HCT116 (cell line): ENCODE measurements around the gene CHST11. TPM values are rescaled to one million over a fixed set of nuclear protein-coding genes. Genes with fewer than 3 reads are reported as not detected.

Source experiments
- ATAC-seq: fragments of 200-7000 bp; cut with Tn5 transposase; 2 replicates; pipeline ENCODE4 v1.9.1; 2020; ENCODE audit warnings: mild to moderate bottlenecking, moderate library complexity
- BruUV-seq: library from RNA; stranded (reverse); fragments of 400-500 nt; replicated peaks from 2 replicates; lab custom pipeline; 2021; lab: Mats Ljungman, UMichigan
- CTCF ChIA-PET: fragments of 300-600 bp; sonication (Branson Sonifier 250); formaldehyde crosslinking; loops from one replicate; lab custom pipeline; 2021; ENCODE audit warnings: antibody characterized with exemption; lab: Charles Lee
- POLR2A ChIA-PET: fragments of 300-600, 350-600 bp; sonication (Branson Sonifier 250); formaldehyde crosslinking; loops from one replicate; lab custom pipeline; 2021; ENCODE audit warnings: antibody characterized with exemption; lab: Charles Lee
- RAD21 ChIA-PET, 2 experiments: fragments of 300-600 bp; sonication (Branson Sonifier 250); formaldehyde crosslinking; loops; one replicate each; lab custom pipeline; 2023; ENCODE audit warnings: low total read pairs in 2 of 2; ENCODE audit not compliant: uncharacterized antibody in 2 of 2, unreplicated experiment in 2 of 2, low non-redundant PET in 1 of 2; lab: Charles Lee
- DNase-seq: peaks from one replicate; pipeline ENCODE4 v3.0.0-alpha.2; 2010; ENCODE audit warnings: low read depth, low spot score
- H2AFZ ChIP-seq: fragments of 200-600 bp; shearing (Covaris generic), sonication (generic); 2 replicates; pipeline ENCODE4 v1.6.1; 2017; ENCODE audit warnings: low read depth, mixed run types, mixed read lengths, antibody characterized with exemption, low read length; ENCODE audit not compliant: poor library complexity, severe bottlenecking
- H3K27ac ChIP-seq: 2 replicates; pipeline ENCODE4 v1.5.1; 2012; ENCODE audit warnings: low read depth, low read length
- H3K27me3 ChIP-seq: fragments of 200-600 bp; sonication (generic); 2 replicates; pipeline ENCODE4 v1.6.1; 2016; ENCODE audit warnings: mixed run types, low read length, mixed read lengths; ENCODE audit not compliant: insufficient read depth
- H3K36me3 ChIP-seq, 2 experiments: fragments of 200-500 bp in 1 of 2; fragments of 200-600 bp in 1 of 2; sonication (Bioruptor generic) in 1 of 2; sonication (generic) in 1 of 2; 2 replicates each; pipeline versions ENCODE4 v1.5.1 to v1.6.1; 2014 to 2016; ENCODE audit warnings: low read length in 2 of 2, inconsistent platforms in 1 of 2, mixed read lengths in 1 of 2, mixed run types in 1 of 2; ENCODE audit not compliant: insufficient read depth in 2 of 2, control insufficient read depth in 1 of 2
- H3K4me1 ChIP-seq, 2 experiments: fragments of 200-600 bp in 1 of 2; sonication (generic) in 1 of 2; 2 replicates each; pipeline versions ENCODE4 v1.5.1 to v1.6.1; 2012 to 2017; ENCODE audit warnings: low read length in 2 of 2, inconsistent platforms in 1 of 2, mild to moderate bottlenecking in 1 of 2, mixed read lengths in 1 of 2, mixed run types in 1 of 2, moderate library complexity in 1 of 2; ENCODE audit not compliant: insufficient read depth in 2 of 2, control insufficient read depth in 1 of 2
- H3K4me2 ChIP-seq: fragments of 200-600 bp; sonication (generic); 2 replicates; pipeline ENCODE4 v1.6.1; 2017; ENCODE audit warnings: mixed run types, low read length, mixed read lengths
- H3K4me3 ChIP-seq, 2 experiments: fragments of 200-600 bp in 1 of 2; sonication (generic) in 1 of 2; replicated peaks in 1 of 2; 2 replicates each; pipeline ENCODE4 v1.5.1; 2011 to 2016; ENCODE audit warnings: low read length in 2 of 2, control low read depth in 1 of 2, low read depth in 1 of 2, mild to moderate bottlenecking in 1 of 2, mixed read lengths in 1 of 2, mixed run types in 1 of 2
- H3K79me2 ChIP-seq: fragments of 200-600 bp; sonication (generic); 2 replicates; pipeline ENCODE4 v1.6.1; 2017; ENCODE audit warnings: mild to moderate bottlenecking, mixed run types, low read length, moderate library complexity, mixed read lengths; ENCODE audit not compliant: insufficient read depth
- H3K9ac ChIP-seq: fragments of 200-600 bp; sonication (generic); 2 replicates; pipeline ENCODE4 v1.6.1; 2016; ENCODE audit warnings: low read length, mixed read lengths
- H3K9me2 ChIP-seq: fragments of 200-600 bp; sonication (generic), shearing (Covaris generic); 2 replicates; pipeline ENCODE4 v1.6.1; 2017; ENCODE audit warnings: mixed run types, mild to moderate bottlenecking, moderate library complexity; ENCODE audit not compliant: insufficient read depth
- H3K9me3 ChIP-seq, 2 experiments: fragments of 200-500 bp in 1 of 2; fragments of 200-600 bp in 1 of 2; sonication (Bioruptor generic) in 1 of 2; sonication (generic) in 1 of 2; 2 replicates each; pipeline ENCODE4 v1.6.1; 2014 to 2017; ENCODE audit warnings: low read length in 2 of 2, mixed read lengths in 2 of 2, inconsistent platforms in 1 of 2, low read depth in 1 of 2, mild to moderate bottlenecking in 1 of 2, mixed run types in 1 of 2, moderate library complexity in 1 of 2; ENCODE audit not compliant: control insufficient read depth in 1 of 2, insufficient read depth in 1 of 2
- H4K20me1 ChIP-seq: fragments of 200-600 bp; sonication (generic), shearing (Covaris generic); 2 replicates; pipeline ENCODE4 v1.6.1; 2017; ENCODE audit warnings: mixed run types, mild to moderate bottlenecking, moderate library complexity; ENCODE audit not compliant: insufficient read depth
- ATF3 ChIP-seq: IDR thresholded peaks from 2 replicates; pipeline ENCODE4 v1.6.1; 2012
- CBX3 ChIP-seq: IDR thresholded peaks from 2 replicates; pipeline ENCODE4 v1.6.1; 2012; ENCODE audit warnings: low read depth
- CEBPB ChIP-seq: IDR thresholded peaks from 2 replicates; pipeline ENCODE4 v1.6.1; 2012; ENCODE audit warnings: low read depth
- EZH2 ChIP-seq: fragments of 200-600 bp; sonication (generic); IDR thresholded peaks from 2 replicates; pipeline ENCODE4 v1.6.1; 2017; ENCODE audit warnings: antibody characterized with exemption, mixed run types
- EZH2phosphoT487 ChIP-seq: fragments of 200-600 bp; IDR thresholded peaks from 2 replicates; pipeline ENCODE4 v1.6.1; 2018; ENCODE audit warnings: antibody characterized with exemption, borderline replicate concordance
- MAX ChIP-seq: IDR thresholded peaks from 2 replicates; pipeline ENCODE4 v1.6.1; 2012
- POLR2A ChIP-seq: IDR thresholded peaks from 2 replicates; pipeline ENCODE4 v1.7.0; 2011; ENCODE audit warnings: borderline replicate concordance; ENCODE audit not compliant: insufficient read depth, insufficient read length; ENCODE audit errors: extremely low read depth
- REST ChIP-seq: IDR thresholded peaks from 2 replicates; pipeline ENCODE4 v1.6.1; 2012; ENCODE audit warnings: low read depth
- SIN3A ChIP-seq: IDR thresholded peaks from 2 replicates; pipeline ENCODE4 v1.6.1; 2012; ENCODE audit warnings: low read depth
- TCF7L2 ChIP-seq: IDR thresholded peaks from 2 replicates; pipeline ENCODE4 v1.7.0; 2011; ENCODE audit warnings: borderline replicate concordance, inconsistent platforms; ENCODE audit not compliant: insufficient read depth, insufficient read length; ENCODE audit errors: extremely low read depth
- ZFX ChIP-seq: fragments of 450-650 bp; IDR thresholded peaks from 2 replicates; pipeline ENCODE4 v1.6.1; 2017
- ZNF274 ChIP-seq: fragments of 200-500 bp; sonication (Bioruptor generic); IDR thresholded peaks from 2 replicates; pipeline ENCODE4 v1.6.1; 2014; ENCODE audit warnings: mild to moderate bottlenecking, low read depth, low read length, inconsistent platforms
- intact Hi-C: fragments of 100-400 bp; cut with micrococcal nuclease; formaldehyde crosslinking; loops from 2 replicates; pipeline ENCODE4 v1.10.0; 2022
- total RNA-seq: library from RNA; stranded (reverse); gene quantifications from one replicate; pipeline ENCODE4 v1.2.1, GENCODE V29; 2021; ENCODE audit not compliant: unreplicated experiment

Gene CHST11
- total RNA-seq, 1 experiment from 2014 or later: 10.1 TPM

- no peaks in the 10 kb centered on the region for H4K20me1 ChIP-seq
- H3K9me3 ChIP-seq: 0 out of 4 replicates have a peak, but pooled peaks cover 0 to 7% of the 10 kb centered on the region in 2 experiments
- BruUV-seq: no TSS peak
- no peak overlapping the region for H3K27ac ChIP-seq
- ChIA-PET CTCF (interaction anchor here (2.3 kb wide), 1 partner anchor 21 kb away, joined by 8 read pairs; no protein-coding TSS in a partner anchor), RAD21 (no interaction called here), POLR2A (no interaction called here)
- no peaks in the 10 kb centered on the region for H3K36me3 ChIP-seq
- no peak overlapping the region for H3K9ac ChIP-seq
- H3K27me3 ChIP-seq: no peaks in the 10 kb centered on the region
- H3K79me2 ChIP-seq: no peaks in the 10 kb centered on the region
- no peaks in the 10 kb centered on the region for H3K4me1 ChIP-seq
- no peak for TF ChIP-seq POLR2A
- no peak for TF ChIP-seq EZH2
- TF ChIP-seq ZFX: no peak
- TF ChIP-seq ATF3: no peak
- H3K4me3 ChIP-seq: no peak overlapping the region
- intact Hi-C loops: no loop called here
- ATAC-seq: no peak
- H3K9me2 ChIP-seq: no peaks in the 10 kb centered on the region
- DNase-seq: no peak
- H3K4me2 ChIP-seq: no peak overlapping the region
- H2AFZ ChIP-seq: no peak overlapping the region
Observed at GRCh38 chr12:104769144-104769561, 312.4 kb downstream of the CHST11 start.

GRCh38 chr12:104772336-104772735 is 315.6 kb downstream of the CHST11 start:
- ChIA-PET CTCF (no interaction called here), POLR2A (no interaction called here), RAD21 (no interaction called here)
- H3K4me3 ChIP-seq: no peak overlapping the region
- TF ChIP-seq ZNF274 (no peak), MAX (no peak), CEBPB (no peak), TCF7L2 (no peak), REST (no peak), SIN3A (no peak), EZH2phosphoT487 (no peak), CBX3 (no peak), POLR2A (no peak)
- no peak overlapping the region for H3K9ac ChIP-seq
- H3K9me2 ChIP-seq: no peaks in the 10 kb centered on the region
- no peak overlapping the region for H3K27ac ChIP-seq
- H3K79me2 ChIP-seq: no peaks in the 10 kb centered on the region
- no peak overlapping the region for H2AFZ ChIP-seq
- no peak overlapping the region for H3K4me2 ChIP-seq
- no peaks in the 10 kb centered on the region for H3K36me3 ChIP-seq
- intact Hi-C loops: no loop called here
- no peaks in the 10 kb centered on the region for H3K4me1 ChIP-seq
- 0 out of 4 replicates have a peak, but pooled peaks cover 0 to 7% of the 10 kb centered on the region in 2 experiments for H3K9me3 ChIP-seq
- no peaks in the 10 kb centered on the region for H3K27me3 ChIP-seq
- DNase-seq (no peak), ATAC-seq (no peak)
- H4K20me1 ChIP-seq: no peaks in the 10 kb centered on the region
- no TSS peak for BruUV-seq
